LNCaP clone FGC (cell line): Measurements from ENCODE around the gene EMCN.
"Not testable (repeated sequence)": the region's sequence is repeated elsewhere in the genome, so short reads cannot be mapped to it uniquely, and the experiment has no call there.

Source experiments
- DNase-seq: peaks from one replicate; pipeline ENCODE4 v3.0.0-alpha.2; 2011; ENCODE audit warnings: low read depth
- H3K4me3 ChIP-seq: 2 replicates; pipeline ENCODE4 v1.5.1; 2011; ENCODE audit warnings: mild to moderate bottlenecking, low read depth, low read length, control low read depth
- CTCF ChIP-seq: IDR thresholded peaks from 2 replicates; pipeline ENCODE4 v1.5.1; 2012; ENCODE audit warnings: mild to moderate bottlenecking; ENCODE audit not compliant: control insufficient read depth, insufficient read depth; ENCODE audit errors: extremely low read depth

EMCN gene

DNA sequence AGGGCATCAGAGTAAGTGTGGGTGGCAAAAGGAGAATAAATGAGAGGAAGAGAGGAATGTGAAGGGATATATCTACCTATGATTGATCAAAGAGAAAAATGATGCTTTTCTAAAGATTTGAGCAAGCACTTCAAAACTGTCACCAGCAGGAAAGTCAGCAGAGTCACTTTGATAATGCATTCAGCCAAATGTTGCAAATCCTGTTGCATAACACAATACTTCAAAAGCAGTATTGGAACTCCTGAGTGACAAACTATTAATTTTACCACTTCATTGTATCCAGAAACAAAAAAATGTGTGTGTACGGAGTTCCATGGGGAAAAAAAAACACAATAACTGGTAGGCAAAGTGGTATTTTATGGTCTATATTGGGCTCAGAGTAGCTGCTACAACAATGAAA is 160.3 kb downstream of the EMCN start:
- no peak overlapping the region for H3K4me3 ChIP-seq
- TF ChIP-seq CTCF, result no peak
- no peak for DNase-seq

DNA sequence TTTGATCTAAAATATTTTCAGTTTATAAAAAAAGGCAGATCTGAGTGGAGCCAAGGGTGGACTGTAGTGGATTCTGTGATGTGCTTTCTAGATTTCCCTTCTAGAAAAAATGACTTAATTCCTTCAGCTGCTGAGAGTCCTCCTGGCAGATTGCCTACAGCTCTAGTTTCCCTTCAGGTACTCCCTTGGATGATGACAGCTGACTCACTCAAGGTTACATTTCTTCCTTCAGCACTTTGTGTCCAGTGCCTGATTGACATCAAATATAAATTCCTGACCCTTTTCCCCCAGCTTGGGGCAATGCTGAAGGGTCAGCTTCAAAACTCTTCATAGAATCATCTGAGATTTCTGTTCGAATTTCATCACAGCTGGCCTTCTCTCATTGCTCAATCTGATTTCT is 161.7 kb downstream of the EMCN start:
- DNase-seq, result peak; percentile 6
- TF ChIP-seq CTCF, result no peak

DNA sequence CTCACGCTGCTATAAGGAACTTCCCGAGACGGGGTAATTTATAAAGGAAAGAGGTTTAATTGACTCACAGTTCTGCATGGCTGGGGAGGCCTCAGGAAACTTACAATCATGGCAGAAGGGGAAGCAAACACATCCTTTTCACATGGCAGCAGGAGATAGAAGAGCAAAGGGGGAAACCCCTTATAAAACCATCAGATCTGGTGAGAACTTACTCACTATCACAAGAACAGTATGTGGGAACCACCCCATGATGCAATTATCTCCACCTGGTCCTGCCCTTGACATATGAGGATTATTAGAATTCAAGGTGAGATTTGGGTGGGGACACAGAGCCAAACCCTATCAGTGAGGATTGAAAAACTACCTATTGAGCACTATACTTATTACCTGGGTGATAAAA is 165.5 kb downstream of the EMCN start:
- H3K4me3 ChIP-seq, DNase-seq: not testable (repeated sequence)

More for the DNA sequence above, 161.7 kb downstream of the EMCN start:
- H3K4me3 ChIP-seq, result no peak overlapping the region

- DNase-seq, result no peak
- no peak overlapping the region for H3K4me3 ChIP-seq
- TF ChIP-seq CTCF, result no peak
These were observed 169.3 kb downstream of the EMCN start for GRCh38 chr4:100348473-100348872.

DNA sequence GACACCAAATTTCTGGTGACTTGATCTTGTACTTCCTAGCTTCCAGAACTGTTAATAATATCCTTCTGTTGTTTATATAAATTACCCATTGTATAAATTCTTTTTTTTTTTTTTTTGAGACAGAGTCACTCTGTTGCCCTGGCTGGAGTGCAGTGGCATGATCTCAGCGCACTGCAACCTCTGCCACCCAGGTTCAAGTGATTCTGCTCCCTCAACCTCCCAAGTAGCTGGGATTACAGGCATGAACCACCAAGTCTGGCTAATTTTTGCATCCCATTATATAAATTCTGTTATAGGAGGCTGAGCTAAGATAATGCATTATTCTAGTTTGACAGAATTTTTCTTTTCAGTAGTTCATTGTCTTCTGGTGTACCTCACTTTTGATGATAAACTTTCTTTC is 170.6 kb downstream of the EMCN start:
- TF ChIP-seq CTCF, result no peak

DNA sequence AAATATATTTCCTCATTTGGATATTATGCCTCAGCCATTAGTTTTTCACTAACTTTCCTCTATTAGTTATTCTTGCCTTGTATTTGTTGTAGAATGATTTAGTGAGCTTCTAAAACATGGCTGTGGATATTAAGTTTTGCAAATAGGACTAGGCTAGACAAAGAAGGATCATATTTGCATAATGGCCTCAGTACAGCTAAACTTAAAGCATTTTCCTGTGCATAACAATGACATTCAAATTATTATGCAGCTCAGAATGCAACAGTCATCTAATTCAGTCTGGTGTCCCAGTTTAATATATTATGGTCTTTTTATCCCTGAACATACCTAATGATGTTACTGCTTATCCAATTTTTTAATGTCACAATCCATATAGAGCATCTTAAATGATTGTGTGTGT is 172.2 kb downstream of the EMCN start:
- H3K4me3 ChIP-seq, result no peak overlapping the region
- DNase-seq, result no peak
- TF ChIP-seq CTCF, result no peak

More for the DNA sequence above, 170.6 kb downstream of the EMCN start:
- DNase-seq, result no peak
- no peak overlapping the region for H3K4me3 ChIP-seq
